Activated T-cell treated with anti-CD3 and anti-CD28 coated beads for 48 hours (primary cell): ENCODE results near the gene NFATC1.

ENCODE experiments used
- DNase-seq: peaks from one replicate; pipeline ENCODE4 v3.0.0-alpha.2; 2020; ENCODE audit warnings: low read depth

Gene NFATC1

DNA sequence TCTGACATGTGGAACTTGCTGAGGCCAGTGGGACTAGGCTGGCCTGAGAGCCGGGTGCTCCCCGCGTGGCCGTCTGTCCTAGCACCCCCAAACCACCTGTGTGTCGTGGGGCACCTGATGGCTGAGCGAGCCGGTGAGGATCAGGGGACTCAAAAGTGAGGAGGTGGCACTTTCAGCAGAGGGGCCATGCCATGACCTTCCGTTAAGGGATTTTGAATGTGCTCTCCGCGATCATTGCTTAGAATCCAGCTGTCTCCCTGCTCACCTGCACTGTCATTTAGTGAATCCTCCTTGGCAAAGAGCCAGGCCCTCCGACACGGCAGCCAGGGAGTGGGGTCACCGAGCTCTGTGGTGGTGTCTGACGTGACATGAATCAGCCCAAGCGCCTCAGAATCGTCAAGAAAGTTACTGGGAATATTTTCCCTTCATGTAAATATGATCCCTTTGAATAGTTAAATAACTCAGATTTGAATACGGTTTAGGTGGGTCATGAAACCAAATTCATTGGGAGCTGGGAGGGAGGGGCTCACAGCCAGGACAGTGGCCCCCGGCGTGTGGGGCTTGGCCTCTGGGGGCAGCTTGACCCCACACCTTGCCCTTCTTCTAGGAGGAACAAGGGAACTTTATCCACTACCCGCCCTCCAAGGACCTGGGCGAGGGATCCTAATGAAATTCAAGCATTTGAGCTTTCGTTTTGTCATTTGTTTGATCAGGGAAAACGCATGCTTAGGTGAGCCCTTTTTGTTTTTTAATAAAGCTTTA lies 9.5 kb downstream of the NFATC1 start:
- peak; percentile 74 for DNase-seq

GRCh38 chr18:79405781-79406575 lies 10.2 kb downstream of the NFATC1 start:
- peak; percentile 79 for DNase-seq

- DNase-seq = no peak
Observed at GRCh38 chr18:79406708-79407107, 11.0 kb downstream of the NFATC1 start.

DNA sequence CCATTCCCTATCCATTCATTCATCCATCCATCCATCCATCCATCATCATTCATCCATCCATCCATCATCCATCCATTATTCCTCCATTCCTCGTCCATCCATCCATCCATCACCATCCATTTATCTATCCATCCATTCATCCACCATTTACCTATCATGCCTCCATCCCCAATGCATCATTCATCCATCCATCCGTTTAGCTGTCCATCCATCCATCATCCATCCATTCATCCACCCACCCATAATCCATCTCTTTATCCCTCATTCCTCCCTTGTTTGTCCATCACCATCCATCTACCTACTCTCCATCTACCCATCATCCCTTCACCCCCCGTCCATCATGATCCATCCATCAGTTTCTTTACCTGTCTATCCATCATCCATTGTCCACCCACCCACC lies 13.6 kb downstream of the NFATC1 start:
- no peak for DNase-seq

DNA sequence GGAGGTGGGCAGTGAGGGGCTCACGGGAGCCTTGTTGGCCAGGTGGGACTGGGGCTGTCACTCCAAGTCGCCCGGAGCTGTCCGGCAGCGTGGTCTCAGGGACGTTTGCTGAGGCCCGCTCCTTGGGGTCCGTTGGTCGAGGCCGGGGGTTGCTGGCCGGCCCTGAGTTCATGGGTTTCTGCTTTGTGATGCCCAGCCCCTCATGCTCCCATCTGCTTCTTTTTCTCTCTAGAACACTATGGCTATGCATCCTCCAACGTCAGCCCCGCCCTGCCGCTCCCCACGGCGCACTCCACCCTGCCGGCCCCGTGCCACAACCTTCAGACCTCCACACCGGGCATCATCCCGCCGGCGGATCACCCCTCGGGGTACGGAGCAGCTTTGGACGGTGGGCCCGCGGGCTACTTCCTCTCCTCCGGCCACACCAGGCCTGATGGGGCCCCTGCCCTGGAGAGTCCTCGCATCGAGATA lies 14.5 kb downstream of the NFATC1 start:
- DNase-seq = no peak

DNA sequence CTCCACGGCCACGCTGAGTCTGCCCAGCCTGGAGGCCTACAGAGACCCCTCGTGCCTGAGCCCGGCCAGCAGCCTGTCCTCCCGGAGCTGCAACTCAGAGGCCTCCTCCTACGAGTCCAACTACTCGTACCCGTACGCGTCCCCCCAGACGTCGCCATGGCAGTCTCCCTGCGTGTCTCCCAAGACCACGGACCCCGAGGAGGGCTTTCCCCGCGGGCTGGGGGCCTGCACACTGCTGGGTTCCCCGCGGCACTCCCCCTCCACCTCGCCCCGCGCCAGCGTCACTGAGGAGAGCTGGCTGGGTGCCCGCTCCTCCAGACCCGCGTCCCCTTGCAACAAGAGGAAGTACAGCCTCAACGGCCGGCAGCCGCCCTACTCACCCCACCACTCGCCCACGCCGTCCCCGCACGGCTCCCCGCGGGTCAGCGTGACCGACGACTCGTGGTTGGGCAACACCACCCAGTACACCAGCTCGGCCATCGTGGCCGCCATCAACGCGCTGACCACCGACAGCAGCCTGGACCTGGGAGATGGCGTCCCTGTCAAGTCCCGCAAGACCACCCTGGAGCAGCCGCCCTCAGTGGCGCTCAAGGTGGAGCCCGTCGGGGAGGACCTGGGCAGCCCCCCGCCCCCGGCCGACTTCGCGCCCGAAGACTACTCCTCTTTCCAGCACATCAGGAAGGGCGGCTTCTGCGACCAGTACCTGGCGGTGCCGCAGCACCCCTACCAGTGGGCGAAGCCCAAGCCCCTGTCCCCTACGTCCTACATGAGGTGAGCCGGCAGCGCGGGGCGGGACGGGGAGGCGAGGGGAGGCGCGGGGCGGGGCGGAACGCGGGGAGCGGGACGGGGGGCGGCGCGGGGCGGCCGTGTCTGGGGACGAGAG lies 15.2 kb downstream of the NFATC1 start:
- no peak for DNase-seq

DNA sequence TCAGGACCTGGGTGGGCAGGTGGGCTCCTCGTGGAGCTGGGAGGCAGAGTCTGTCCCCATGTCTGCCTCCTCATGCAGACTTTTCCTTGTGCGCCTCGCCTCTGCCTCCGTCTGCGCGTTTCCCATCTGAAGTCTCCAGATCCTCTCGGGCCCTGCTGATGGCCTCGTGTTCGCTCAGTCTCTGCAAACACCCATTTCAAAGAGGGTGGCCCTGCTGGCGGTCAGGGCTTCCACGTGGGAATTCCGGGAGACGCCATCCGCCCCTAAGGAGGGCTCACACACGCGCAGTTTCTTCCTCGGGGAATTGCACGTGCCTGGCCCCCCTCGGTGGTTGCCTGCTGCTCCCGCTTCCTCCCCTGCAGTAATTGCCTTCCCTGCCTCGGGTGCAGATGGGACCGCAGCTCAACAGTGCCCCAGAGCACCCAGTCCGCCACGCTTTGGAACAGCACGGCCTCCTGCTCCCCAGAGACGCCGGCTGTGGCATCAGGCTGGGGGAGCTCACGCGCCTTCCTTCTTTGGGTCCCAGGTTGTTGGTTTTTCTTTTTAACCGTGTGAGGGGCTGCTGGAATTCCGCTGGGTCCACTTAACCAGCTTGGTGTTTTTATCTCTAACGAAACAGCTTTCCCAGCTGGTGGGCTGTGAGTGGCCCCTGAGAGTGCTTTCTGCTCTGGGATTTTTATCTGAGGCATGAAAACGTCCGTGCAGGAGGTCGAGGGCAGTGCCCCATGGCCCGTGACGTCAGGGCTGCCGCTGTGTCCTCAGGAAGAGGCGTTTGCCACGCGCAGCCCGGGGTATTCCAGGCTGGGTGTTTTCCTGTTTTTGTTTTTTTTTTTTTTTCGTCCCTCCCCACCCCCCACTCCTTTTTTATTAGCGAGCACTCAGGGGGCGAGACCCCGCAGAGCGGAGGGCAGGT lies 16.1 kb downstream of the NFATC1 start:
- DNase-seq = no peak

DNA sequence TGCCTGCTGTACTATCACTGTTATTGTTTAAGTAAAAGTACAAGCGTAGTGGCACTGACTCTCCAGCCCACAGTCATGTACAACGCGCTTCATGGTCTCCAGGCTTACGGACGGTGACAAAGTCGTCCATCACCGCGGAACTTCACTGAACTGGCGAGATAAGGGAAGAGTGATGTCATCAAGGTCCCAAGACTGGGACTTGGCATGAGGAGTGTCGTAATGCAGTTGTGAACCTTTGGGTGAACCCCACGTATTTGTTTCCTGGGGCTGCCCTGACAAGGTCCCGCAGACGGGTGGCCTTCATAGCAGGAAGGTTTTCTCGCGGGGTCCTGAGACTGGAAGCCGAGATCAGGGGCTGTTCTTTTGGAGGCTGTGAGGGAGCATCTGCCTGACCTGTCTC lies 17.3 kb downstream of the NFATC1 start:
- DNase-seq = no peak

DNA sequence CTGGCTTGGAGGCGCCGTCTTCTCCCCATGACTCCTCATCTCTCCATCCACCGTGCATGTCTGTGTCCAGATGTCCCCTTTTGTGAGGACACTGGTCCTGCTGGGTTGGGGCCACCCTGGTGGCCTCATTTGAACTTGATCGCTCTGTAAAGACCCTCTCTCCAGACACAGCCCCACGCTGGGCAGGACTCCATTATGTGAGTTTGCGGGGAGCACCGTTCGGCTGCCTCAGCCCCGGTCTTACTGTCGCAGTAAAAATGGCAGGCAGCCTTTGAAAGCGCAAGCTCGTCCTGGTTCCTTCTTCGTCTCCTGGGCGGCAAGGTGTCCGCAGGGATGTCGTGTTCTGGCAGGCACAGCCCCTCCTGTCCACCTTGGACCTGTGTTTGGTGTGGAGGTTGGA lies 17.7 kb downstream of the NFATC1 start:
- DNase-seq = no peak

DNA sequence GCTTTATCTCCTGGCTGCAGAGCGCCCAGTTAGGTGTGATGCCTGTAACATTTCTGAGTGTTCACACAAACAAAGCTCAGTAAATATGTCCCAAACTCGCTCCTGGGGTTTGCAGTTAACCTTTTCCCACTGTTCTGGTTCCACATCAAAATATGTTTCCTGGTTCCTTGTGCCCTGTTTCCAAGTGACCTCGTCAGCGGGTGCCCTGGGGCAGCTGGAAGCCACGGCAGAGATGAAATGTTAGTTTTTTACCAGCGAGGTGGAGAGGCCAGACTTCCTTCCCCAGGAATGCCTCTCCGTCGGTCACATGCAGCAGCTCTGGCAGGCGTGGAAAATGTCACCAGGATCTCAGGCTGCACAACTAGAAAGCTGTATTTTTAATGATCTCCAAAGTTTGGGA lies 18.2 kb downstream of the NFATC1 start:
- DNase-seq = no peak

DNA sequence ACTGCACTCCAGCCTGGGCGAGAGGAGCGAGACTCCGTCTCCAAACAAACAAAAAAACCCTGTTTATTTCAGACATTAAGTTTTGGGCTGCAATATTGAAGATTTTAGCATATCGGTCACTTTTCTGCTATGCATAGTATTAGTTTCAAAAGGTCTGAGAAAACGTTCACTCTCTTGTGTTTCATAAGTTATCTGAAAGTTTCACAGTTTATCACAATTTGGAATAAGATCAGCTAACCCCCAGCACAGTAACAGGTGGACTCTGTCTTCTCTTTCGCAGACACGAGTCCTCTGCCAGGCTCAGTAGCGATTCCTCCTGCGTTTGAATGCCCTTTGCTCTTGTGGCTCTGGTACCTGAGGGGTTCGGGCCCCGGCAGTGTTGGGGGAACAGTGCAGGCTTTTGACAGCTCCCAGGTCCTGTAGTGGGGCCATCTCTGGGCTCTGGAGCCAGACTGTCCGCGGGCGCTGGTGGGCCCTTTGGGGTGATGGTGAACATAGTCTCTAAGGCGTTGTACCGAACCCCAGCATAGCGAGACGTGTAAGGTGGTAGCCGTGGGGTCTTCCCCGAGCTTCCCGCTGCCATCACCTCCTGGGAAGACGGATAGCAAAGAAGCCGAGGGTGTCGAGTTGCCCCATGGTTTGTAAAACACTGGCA lies 20.4 kb downstream of the NFATC1 start:
- DNase-seq = no peak

- DNase-seq = no peak
Observed at GRCh38 chr18:79416677-79417052, 20.9 kb downstream of the NFATC1 start.

DNA sequence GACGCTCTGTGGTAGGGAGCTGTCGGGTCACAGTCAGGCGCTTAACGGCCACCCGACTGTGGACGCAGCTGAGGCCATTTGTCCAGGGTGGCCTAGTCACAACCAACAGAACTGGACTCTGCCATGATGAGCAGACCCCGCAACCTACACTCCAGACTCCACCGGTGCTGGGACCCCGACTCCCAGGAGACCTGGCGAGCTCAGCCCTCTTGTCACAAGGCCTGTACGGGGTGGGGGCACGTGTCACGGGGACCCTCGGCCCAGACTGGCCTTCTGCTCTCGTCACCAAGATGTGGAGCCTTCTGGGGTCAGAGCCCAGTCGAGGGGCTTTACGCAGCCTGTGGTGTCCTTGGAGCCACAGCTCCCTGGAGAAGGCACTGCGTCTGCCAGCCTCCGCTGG lies 22.5 kb downstream of the NFATC1 start:
- DNase-seq = no peak

GRCh38 chr18:79418642-79419041 lies 22.9 kb downstream of the NFATC1 start:
- no peak for DNase-seq

- no peak for DNase-seq
Observed at GRCh38 chr18:79420033-79420745, 24.5 kb downstream of the NFATC1 start.

DNA sequence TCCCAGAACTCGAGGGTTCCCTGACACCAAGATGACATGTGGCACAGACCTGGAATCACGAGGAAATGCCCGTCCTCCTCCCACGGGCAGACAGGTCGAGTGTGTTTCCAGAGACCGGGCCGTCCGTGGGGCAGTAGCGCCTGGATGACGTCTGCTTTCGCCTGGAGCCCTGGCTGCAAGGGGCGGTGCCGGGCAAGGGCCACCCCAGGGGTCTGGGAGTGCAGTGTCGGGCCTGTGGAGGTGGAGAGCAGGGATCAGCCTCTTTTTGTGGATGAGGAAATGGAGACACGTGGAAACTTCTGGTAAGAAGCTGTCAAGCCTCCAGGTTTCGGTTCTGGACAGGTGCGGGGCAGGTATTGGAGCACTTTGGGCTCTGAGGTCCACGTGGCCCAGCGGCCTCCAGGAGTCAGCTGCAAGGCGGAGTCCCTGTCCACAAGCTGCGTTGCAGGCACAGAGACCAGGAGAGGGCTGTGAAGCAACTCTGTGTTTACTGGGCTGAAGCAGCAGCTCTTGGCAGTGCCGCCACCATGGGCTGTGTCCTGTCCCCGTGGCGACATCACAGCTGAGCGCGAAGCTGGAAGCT lies 25.6 kb downstream of the NFATC1 start:
- DNase-seq = no peak

- no peak for DNase-seq
Observed at GRCh38 chr18:79422022-79422782, 26.5 kb downstream of the NFATC1 start.

GRCh38 chr18:79422783-79423165 lies 27.0 kb downstream of the NFATC1 start:
- no peak for DNase-seq
